Renal pelvis (tissue), 12 donors: Measurements from ENCODE around the gene SRRM2. TPM values are rescaled to one million over a fixed set of nuclear protein-coding genes. Genes with fewer than 3 reads are reported as not detected.

ENCODE experiments used
- DNase-seq: peaks from one replicate; pipeline ENCODE4 v3.0.0-alpha.2; 2013
- long read RNA-seq, 16 experiments: transcript quantifications; one replicate each; lab custom pipeline, GENCODE V29; 2026
- polyA plus RNA-seq, 3 donors: library from polyadenylated mRNA; unstranded; fragments of 120-200 nt; gene quantifications; one replicate each; pipeline ENCODE4 v1.2.1, GENCODE V29; 2013; ENCODE audit not compliant: insufficient read length in 3 of 3

The SRRM2 gene
- polyA plus RNA-seq: 100 to 1,000 TPM; 642 to 846 (median 787) TPM
- long read RNA-seq, donor 1, transcript SRRM2-225 (1 exons, 914 nt): minor isoform, 15 of 218 reads
- long read RNA-seq, donor 1, transcript SRRM2-218 (3 exons, 1,759 nt): minor isoform, 11 of 218 reads
- long read RNA-seq, donor 1, transcript SRRM2-212 (2 exons, 1,118 nt): major isoform, 38 of 218 reads
- long read RNA-seq, donor 1, transcript SRRM2-209 (3 exons, 711 nt): minor isoform, 20 of 218 reads
- long read RNA-seq, donor 1, partial matches to known transcripts: 121 of 218 reads
- long read RNA-seq, donor 1, other reads (novel, unspliced or antisense): 0 of 218 reads
- long read RNA-seq, donor 2, transcript SRRM2-209 (3 exons, 711 nt): minor isoform, 8 of 240 reads
- long read RNA-seq, donor 2, transcript SRRM2-213 (2 exons, 732 nt): minor isoform, 14 of 240 reads
- long read RNA-seq, donor 2, transcript SRRM2-212 (2 exons, 1,118 nt): major isoform, 56 of 240 reads
- long read RNA-seq, donor 2, transcript SRRM2-218 (3 exons, 1,759 nt): minor isoform, 16 of 240 reads
- long read RNA-seq, donor 2, partial matches to known transcripts: 121 of 240 reads
- long read RNA-seq, donor 2, other reads (novel, unspliced or antisense): 0 of 240 reads
- long read RNA-seq, donor 3, transcript SRRM2-209 (3 exons, 711 nt): minor isoform, 6 of 161 reads
- long read RNA-seq, donor 3, transcript SRRM2-213 (2 exons, 732 nt): minor isoform, 17 of 161 reads
- long read RNA-seq, donor 3, transcript SRRM2-218 (3 exons, 1,759 nt): minor isoform, 6 of 161 reads
- long read RNA-seq, donor 3, transcript SRRM2-212 (2 exons, 1,118 nt): major isoform, 26 of 161 reads
- long read RNA-seq, donor 3, partial matches to known transcripts: 89 of 161 reads
- long read RNA-seq, donor 3, other reads (novel, unspliced or antisense): 0 of 161 reads
- long read RNA-seq, donor 4, transcript SRRM2-230 (11 exons, 3,314 nt): minor isoform, 6 of 286 reads
- long read RNA-seq, donor 4, transcript SRRM2-213 (2 exons, 732 nt): minor isoform, 13 of 286 reads
- long read RNA-seq, donor 4, transcript SRRM2-212 (2 exons, 1,118 nt): major isoform, 37 of 286 reads
- long read RNA-seq, donor 4, transcript SRRM2-218 (3 exons, 1,759 nt): minor isoform, 31 of 286 reads
- long read RNA-seq, donor 4, partial matches to known transcripts: 179 of 286 reads
- long read RNA-seq, donor 4, other reads (novel, unspliced or antisense): 0 of 286 reads
- long read RNA-seq, donor 5, transcript SRRM2-218 (3 exons, 1,759 nt): minor isoform, 8 of 59 reads
- long read RNA-seq, donor 5, transcript SRRM2-212 (2 exons, 1,118 nt): major isoform, 9 of 59 reads
- long read RNA-seq, donor 5, transcript SRRM2-213 (2 exons, 732 nt): major isoform, 9 of 59 reads
- long read RNA-seq, donor 5, transcript SRRM2-209 (3 exons, 711 nt): minor isoform, 5 of 59 reads
- long read RNA-seq, donor 5, partial matches to known transcripts: 16 of 59 reads
- long read RNA-seq, donor 5, other reads (novel, unspliced or antisense): 0 of 59 reads
- long read RNA-seq, donor 6, transcript SRRM2-213 (2 exons, 732 nt): minor isoform, 21 of 1,491 reads
- long read RNA-seq, donor 6, transcript SRRM2-218 (3 exons, 1,759 nt): minor isoform, 30 of 1,491 reads
- long read RNA-seq, donor 6, transcript SRRM2-225 (1 exons, 914 nt): minor isoform, 20 of 1,491 reads
- long read RNA-seq, donor 6, transcript SRRM2-212 (2 exons, 1,118 nt): major isoform, 62 of 1,491 reads
- long read RNA-seq, donor 6, partial matches to known transcripts: 1,274 of 1,491 reads
- long read RNA-seq, donor 6, other reads (novel, unspliced or antisense): 43 of 1,491 reads
- long read RNA-seq, donor 7, transcript SRRM2-213 (2 exons, 732 nt): major isoform, 31 of 408 reads
- long read RNA-seq, donor 7, transcript SRRM2-218 (3 exons, 1,759 nt): minor isoform, 16 of 408 reads
- long read RNA-seq, donor 7, transcript SRRM2-212 (2 exons, 1,118 nt): minor isoform, 27 of 408 reads
- long read RNA-seq, donor 7, partial matches to known transcripts: 307 of 408 reads
- long read RNA-seq, donor 7, other reads (novel, unspliced or antisense): 5 of 408 reads
- long read RNA-seq, donor 8, transcript SRRM2-209 (3 exons, 711 nt): minor isoform, 9 of 186 reads
- long read RNA-seq, donor 8, transcript SRRM2-212 (2 exons, 1,118 nt): major isoform, 33 of 186 reads
- long read RNA-seq, donor 8, transcript SRRM2-218 (3 exons, 1,759 nt): minor isoform, 19 of 186 reads
- long read RNA-seq, donor 8, partial matches to known transcripts: 111 of 186 reads
- long read RNA-seq, donor 8, other reads (novel, unspliced or antisense): 0 of 186 reads
- long read RNA-seq, donor 9, transcript SRRM2-209 (3 exons, 711 nt): minor isoform, 20 of 292 reads
- long read RNA-seq, donor 9, transcript SRRM2-225 (1 exons, 914 nt): minor isoform, 10 of 292 reads
- long read RNA-seq, donor 9, transcript SRRM2-212 (2 exons, 1,118 nt): major isoform, 57 of 292 reads
- long read RNA-seq, donor 9, transcript SRRM2-218 (3 exons, 1,759 nt): minor isoform, 15 of 292 reads
- long read RNA-seq, donor 9, partial matches to known transcripts: 160 of 292 reads
- long read RNA-seq, donor 9, other reads (novel, unspliced or antisense): 0 of 292 reads
- long read RNA-seq, donor 10, transcript SRRM2-213 (2 exons, 732 nt): minor isoform, 16 of 405 reads
- long read RNA-seq, donor 10, transcript SRRM2-218 (3 exons, 1,759 nt): minor isoform, 26 of 405 reads
- long read RNA-seq, donor 10, transcript SRRM2-212 (2 exons, 1,118 nt): major isoform, 86 of 405 reads
- long read RNA-seq, donor 10, transcript SRRM2-225 (1 exons, 914 nt): minor isoform, 15 of 405 reads
- long read RNA-seq, donor 10, partial matches to known transcripts: 211 of 405 reads
- long read RNA-seq, donor 10, other reads (novel, unspliced or antisense): 5 of 405 reads
- long read RNA-seq, donor 11, transcript SRRM2-212 (2 exons, 1,118 nt): major isoform, 22 of 227 reads
- long read RNA-seq, donor 11, transcript SRRM2-209 (3 exons, 711 nt): minor isoform, 7 of 227 reads
- long read RNA-seq, donor 11, transcript SRRM2-218 (3 exons, 1,759 nt): minor isoform, 16 of 227 reads
- long read RNA-seq, donor 11, transcript SRRM2-213 (2 exons, 732 nt): major isoform, 22 of 227 reads
- long read RNA-seq, donor 11, partial matches to known transcripts: 137 of 227 reads
- long read RNA-seq, donor 11, other reads (novel, unspliced or antisense): 0 of 227 reads
- long read RNA-seq, donor 12, transcript SRRM2-209 (3 exons, 711 nt): minor isoform, 35 of 1,941 reads
- long read RNA-seq, donor 12, transcript SRRM2-212 (2 exons, 1,118 nt): major isoform, 100 of 1,941 reads
- long read RNA-seq, donor 12, transcript SRRM2-218 (3 exons, 1,759 nt): minor isoform, 39 of 1,941 reads
- long read RNA-seq, donor 12, transcript SRRM2-225 (1 exons, 914 nt): minor isoform, 33 of 1,941 reads
- long read RNA-seq, donor 12, partial matches to known transcripts: 849 of 1,941 reads
- long read RNA-seq, donor 12, other reads (novel, unspliced or antisense): 836 of 1,941 reads
- long read RNA-seq, donor 13, transcript SRRM2-209 (3 exons, 711 nt): minor isoform, 8 of 389 reads
- long read RNA-seq, donor 13, transcript SRRM2-212 (2 exons, 1,118 nt): major isoform, 40 of 389 reads
- long read RNA-seq, donor 13, transcript SRRM2-218 (3 exons, 1,759 nt): minor isoform, 25 of 389 reads
- long read RNA-seq, donor 13, transcript SRRM2-213 (2 exons, 732 nt): minor isoform, 26 of 389 reads
- long read RNA-seq, donor 13, partial matches to known transcripts: 259 of 389 reads
- long read RNA-seq, donor 13, other reads (novel, unspliced or antisense): 0 of 389 reads
- long read RNA-seq, donor 14: 0 reads
- long read RNA-seq, donor 15: 0 reads
- long read RNA-seq, donor 16, transcript SRRM2-213 (2 exons, 732 nt): minor isoform, 12 of 246 reads
- long read RNA-seq, donor 16, transcript SRRM2-218 (3 exons, 1,759 nt): minor isoform, 23 of 246 reads
- long read RNA-seq, donor 16, transcript SRRM2-212 (2 exons, 1,118 nt): major isoform, 42 of 246 reads
- long read RNA-seq, donor 16, transcript SRRM2-209 (3 exons, 711 nt): minor isoform, 5 of 246 reads
- long read RNA-seq, donor 16, partial matches to known transcripts: 142 of 246 reads
- long read RNA-seq, donor 16, other reads (novel, unspliced or antisense): 0 of 246 reads

DNA sequence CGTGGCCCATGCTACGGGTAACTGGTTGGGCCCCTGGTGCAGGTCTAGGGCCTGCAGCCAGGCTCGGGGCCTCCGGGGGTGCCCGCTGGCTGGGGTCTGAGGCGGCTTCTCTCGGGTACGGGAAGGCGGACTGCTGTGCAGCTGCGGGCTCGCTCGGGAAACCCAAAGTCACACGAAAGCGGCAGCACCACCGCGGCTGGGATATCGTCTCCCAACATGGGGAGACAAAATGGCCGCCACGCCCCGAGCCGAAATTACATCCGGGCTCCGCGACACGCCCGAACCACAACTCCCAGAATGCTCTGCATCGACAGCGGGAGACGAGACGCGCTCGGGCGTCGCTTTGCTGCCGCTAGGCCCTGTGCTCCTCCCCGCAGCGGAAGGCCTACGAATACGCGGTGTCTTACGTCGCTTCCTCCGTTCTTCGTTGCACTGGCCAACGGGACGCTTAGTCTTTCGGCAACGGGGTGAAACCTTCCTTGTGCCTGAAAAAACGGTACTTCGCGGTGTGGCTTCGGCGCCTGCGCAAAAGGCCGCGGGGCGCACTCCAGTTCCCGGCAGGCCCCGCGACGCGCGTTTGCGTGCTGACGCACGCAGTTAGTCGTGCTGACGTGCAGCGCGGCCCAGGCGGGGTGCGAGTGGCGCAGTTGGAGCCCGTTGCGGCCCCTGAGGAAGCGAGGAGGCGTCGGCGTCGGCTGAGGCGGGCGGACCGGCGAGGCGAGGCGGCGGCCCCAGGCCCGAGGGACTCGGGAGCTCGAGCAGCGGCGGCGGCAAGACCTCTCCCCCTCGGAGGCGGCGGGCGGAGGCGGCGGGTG, at the start of gene SRRM2:
Gene SRRM2, plus strand, starts transcription at position 604 of the 815 bp plus-strand sequence. CDS start 3,727 bp downstream, outside the sequence.
- DNase-seq: peak; percentile 97

DNA sequence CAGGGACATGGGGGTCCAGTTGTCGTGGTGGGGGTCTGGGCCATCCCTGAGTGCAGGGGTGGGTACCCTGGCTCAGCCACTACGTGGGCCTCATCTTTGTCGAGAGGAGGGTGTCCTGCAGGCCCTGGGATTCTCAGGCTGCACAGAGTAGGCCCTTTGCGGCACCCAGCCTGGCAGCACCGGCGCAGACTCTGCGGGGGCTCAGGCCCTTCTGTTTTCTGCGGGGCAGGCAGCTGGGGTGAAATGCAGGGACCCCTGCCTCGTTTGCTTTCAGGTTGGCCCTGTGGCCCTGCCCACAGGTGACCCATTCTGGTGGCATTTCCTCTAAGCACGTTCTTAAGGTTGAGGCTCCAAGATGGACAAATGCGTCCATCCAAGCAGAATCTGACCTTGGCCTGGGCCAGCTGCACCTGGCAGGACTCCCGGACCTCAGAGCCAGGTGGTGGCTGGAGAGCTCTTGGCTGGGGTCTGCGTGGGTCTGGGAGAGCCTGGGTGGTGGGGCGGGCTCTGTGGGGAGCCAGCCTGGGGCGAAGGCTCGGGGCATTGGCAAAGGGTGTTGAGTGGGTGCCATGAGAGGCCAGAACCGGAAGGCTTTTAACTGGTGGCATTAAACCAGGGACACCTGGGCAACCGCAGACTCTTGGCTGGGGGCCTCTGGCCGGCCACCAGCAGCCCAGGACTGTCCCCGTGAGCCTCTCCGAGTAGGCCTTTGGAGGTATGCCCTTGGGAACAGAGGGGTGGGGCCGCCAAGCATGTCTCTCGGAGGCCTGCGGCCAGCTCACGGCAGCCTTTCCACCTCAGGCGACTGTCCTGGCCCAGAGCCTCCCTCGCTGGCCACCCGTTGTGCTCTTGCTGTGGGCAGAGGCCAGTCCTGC, 49.3 kb upstream of the SRRM2 start:
- DNase-seq: no peak

DNA sequence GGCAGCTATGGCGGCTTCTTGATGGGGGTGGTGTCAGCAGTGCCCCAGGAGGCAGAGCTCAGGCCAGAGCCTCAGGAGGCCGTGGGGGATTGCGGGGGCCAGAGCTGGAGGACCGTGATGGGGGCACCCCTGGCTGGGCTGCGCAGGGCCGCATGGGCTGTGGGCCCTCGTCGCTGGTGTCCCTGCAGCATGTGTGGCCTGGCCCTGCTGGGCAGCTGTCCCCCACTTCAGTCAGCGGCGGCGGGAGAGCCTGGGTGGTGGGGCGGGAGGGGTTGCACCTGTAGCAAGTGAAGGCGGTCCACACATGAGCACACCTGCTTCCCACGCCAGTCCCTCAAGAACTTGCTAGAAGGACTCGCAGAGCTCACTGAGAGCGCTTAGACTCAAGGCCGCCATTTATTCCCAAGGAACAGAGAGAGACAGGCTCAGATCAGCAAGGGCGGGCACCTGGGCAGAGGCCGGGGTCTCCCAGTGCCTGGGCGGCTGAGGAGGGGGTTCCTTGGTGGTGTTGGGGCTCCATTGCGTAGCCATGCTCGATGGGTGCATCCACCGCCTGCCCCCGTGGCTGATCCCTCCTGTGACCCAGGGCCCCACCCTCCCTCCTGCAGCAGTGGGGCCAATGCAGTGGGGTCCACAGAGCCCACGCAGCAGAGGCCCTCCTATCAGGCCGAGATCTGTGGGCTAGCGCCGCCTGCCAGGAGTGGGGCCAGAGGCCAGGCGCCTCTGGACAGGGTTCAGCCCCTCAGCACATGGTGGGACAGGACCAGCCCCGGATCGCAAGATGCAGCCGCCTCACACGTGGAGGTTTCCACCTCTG, 48.1 kb upstream of the SRRM2 start:
- DNase-seq: no peak

DNA sequence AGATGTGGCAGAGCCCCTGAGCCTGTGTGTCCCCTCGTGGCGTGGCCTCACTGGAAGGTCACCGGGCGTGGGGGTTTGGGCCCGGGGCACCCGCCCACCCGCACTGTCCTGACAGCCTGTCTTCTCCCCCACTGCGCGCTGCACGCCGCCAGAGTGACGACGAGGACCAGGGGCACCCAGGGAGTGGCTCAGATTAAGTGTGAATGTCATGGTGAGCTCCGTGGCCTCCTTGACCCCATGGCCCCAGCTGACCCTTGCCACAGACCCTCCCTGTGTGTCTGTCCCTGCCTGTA, 47.5 kb upstream of the SRRM2 start:
- no peak for DNase-seq

DNA sequence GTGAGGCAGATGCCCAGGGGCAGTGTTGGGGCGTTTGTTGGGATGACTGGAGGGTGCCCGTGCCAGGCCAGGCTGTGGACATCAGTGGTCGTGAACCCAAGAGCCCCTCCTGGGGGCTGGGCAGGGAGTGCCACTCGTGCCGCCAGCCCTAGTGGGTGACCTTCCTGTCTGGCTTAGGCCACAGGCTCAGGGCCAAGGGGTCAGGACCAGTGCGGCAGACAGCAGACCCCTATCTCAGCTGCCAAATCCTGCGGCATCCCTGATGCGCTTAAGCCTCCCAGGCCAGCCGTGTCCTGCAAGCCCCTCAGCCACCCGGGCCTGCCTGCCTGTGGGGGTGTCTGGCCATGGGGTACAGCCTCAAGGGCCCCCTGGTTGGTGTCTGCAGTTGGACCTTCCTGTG, 47.1 kb upstream of the SRRM2 start:
- no peak for DNase-seq

DNA sequence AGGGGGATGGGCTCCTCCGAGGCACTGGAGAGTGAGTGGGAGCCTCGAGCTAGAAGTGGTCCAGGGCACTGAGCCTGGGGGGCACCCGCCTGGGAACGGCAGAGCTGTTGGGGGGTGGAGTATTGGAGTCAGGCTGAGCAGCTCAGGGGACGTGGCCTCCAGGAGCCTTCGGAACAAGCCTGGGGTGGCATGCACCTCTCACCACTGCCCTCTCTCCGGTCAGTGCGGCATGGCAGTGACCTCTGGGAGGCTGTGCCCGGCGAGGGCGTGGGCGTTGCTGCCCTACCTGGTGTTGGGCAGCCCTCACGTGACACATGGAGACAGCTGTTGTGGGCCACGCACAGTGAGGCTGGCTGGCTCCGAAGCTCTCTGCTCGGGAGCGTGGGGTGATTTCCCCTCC, 46.4 kb upstream of the SRRM2 start:
- no peak for DNase-seq

DNA sequence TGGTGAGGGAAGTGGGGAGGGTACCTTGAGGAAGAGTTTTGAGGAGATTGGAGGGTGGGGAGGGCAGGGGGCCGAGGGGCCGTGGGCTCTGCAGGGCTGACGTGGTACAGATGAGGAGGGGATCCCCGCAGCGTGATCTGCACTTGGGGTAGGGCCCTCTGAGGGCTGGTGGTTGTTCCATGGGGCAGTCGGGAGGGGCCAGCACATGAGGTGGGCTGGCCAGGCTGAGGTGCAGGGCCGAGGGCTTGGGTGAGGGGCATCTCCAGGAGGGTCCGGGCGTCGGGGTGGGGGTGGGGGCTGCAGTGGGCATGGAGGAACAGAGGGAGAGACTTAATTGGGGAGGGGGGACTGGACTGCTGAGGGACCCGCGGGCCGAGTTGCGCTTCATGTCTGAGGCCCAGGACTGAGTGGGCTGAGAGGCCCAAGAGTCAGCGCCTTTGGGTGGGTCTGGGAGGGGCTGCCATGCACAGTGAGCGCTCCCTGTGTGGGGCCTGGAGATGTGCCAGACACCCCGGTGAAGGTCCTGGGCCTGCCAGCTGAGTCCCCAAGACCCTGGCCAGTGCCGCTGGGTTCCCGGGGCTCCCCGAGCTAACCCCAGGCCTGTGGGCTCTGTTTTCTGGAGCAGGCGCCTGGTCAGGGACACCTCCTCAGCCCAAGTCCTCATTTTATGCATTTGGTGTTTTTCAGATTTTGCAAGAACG, 45.7 kb upstream of the SRRM2 start:
- no peak for DNase-seq

DNA sequence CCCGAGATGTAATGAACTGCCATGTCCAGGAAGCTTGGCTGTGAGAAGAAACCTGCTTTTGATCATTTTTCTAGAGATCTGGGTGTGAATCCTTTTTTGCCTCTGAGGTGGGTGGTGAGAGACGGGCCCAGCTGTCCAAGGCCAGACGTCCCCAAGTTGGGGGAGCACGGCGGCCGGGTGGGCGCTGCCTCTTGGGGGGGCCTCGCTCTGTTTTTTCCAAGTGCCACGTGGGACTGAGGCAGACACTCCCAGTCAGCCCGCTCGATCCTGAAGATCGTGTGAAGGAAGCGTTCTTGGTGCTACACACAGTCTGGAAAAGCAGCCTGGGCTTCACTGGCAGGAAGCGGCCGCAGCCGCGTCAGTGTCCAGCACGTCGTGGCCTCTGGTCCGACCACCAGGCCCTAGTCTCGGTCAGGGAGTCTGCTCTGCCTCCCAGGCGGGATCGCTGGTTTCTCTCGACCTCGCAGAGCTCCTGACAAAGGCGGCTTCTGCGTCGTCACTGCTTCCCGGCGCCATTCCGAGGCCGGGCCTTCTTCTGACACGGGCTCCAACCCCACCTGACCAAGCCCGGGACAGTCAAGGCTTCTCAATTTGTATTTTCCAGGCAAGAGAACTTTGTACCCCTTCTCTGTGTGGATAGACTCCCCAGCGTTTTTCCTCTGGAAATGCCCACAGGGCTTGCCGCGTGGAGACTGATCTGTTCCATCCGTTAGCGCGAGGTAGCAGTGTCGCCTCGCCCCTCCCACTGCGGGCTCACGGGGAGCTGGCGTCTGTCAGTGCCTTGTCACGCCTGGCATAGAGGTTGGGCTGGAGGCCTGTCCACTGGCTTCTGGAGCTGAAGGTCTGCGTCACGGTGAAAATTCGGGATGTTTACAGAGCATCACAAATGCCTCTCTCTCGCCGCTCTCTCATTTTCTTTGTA, 44.8 kb upstream of the SRRM2 start:
- DNase-seq: no peak

DNA sequence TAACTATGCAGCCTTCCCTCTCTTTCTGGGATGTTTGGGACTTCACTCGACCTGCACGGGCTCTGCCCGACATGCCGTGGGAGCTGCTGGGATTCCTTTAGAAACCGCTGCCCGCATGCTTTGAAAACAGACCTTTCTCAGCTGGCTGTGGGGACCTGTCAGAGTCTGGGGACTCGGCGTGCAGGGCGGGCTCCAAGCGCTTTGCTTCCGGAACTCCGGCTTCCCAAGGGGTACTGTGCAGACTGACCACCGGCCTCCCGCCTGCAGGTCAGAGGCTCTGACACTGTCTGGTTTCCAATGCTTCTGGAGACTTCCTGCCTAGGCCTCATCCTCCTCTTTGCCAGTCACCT, 44.2 kb upstream of the SRRM2 start:
- DNase-seq: no peak

DNA sequence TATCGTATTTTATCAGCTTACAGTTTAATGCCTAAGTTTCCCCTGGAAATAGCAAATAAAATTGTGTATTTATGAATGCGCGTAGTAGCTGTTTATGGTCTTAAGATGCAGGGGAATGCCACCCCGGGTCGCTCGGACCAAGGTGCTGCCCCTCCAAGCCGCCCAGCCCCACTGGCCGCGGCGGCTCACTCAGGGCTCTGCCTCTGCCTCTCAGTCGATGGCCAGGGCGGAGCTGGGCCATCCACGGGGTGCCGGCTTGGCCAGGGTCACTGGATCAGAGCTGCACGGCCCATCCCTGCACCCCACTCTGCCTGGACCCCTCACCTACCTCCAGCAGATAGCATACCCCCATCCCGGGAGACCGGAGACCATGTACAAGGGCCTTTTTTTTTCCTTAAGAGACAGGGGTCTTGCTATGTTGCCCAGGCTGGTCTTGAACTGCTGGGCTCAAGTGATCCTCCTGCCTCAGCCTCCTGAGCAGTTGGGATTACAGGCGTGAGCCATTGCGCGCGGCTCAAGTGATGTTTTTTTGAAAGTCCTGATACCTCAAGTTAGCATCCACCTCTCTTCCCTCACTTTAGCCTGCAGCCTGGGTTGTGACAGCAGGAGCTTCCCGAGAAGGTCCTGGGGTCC, 43.4 kb upstream of the SRRM2 start:
- DNase-seq: no peak

DNA sequence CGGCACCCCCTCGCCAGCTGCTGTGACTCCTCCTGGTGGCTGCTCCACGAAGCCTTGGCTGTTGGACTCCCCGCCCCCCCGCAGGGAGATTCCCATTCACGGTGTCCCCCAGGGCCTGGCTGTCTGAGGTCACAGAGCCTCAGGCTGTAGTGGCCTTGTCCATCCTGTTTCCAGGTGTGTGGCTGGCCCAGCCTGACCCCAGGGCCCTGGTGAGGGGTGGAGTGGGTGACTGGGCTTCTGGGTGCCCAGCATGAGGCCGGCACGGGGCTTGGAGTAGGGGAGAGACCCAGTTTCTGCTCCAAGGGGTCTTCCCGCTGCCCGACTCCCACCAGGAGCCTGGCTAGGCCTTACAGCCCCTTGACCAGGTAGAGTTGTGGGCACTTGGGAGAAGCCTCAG, 42.9 kb upstream of the SRRM2 start:
- DNase-seq: no peak
